T-helper 2 cell treated with Interferon-gamma antibody and Interleukin-4, amounts not matched to agents 100 ng/mL and 5 ng/mL, for 36 hours (primary cell): ENCODE results near the gene EMC8. TPM values are rescaled to one million over a fixed set of nuclear protein-coding genes. Genes with fewer than 3 reads are reported as not detected.
"Not testable (repeated sequence)": the region's sequence is repeated elsewhere in the genome, so short reads cannot be mapped to it uniquely, and the experiment has no call there.

Source experiments
- intact Hi-C: fragments of 100-400 bp; cut with micrococcal nuclease; formaldehyde crosslinking; loops from one replicate; pipeline ENCODE4 v1.15.1; 2023
- total RNA-seq: library from RNA; stranded (reverse); gene quantifications from 2 replicates; pipeline ENCODE4 v1.2.3, GENCODE V29; 2022

EMC8 gene
- total RNA-seq, 1 donor from 2014 or later: 30.9 TPM

DNA sequence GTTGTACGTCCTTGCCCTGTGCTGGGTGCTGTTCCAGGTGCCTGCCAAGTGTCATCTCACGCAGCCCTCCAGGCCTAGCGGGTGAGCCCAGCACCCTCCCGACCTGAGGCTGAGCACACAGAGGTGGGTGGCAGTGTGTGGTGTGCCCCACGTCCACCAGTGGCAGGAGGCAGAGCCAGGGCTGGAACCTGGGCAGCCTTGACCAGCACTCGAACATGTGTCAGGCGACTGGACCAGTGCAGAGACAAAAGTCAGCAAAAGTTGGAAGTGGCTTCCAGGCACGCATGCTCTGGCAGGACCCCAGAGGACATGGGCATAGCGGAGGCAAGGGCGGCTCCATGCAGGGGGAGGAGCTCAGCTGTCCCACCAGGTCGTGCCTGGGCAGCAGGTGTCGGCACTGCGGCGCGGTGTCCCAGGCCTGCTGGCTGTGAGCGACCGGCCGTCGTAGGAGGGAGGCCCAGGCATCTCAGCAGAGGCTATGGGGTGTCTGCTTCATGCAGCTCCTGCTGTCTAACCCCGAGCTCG lies 35.9 kb upstream of the EMC8 start:
- intact Hi-C loops: no loop called here

GRCh38 chr16:85834741-85835140 lies 35.4 kb upstream of the EMC8 start:
- intact Hi-C loops: no loop called here

DNA sequence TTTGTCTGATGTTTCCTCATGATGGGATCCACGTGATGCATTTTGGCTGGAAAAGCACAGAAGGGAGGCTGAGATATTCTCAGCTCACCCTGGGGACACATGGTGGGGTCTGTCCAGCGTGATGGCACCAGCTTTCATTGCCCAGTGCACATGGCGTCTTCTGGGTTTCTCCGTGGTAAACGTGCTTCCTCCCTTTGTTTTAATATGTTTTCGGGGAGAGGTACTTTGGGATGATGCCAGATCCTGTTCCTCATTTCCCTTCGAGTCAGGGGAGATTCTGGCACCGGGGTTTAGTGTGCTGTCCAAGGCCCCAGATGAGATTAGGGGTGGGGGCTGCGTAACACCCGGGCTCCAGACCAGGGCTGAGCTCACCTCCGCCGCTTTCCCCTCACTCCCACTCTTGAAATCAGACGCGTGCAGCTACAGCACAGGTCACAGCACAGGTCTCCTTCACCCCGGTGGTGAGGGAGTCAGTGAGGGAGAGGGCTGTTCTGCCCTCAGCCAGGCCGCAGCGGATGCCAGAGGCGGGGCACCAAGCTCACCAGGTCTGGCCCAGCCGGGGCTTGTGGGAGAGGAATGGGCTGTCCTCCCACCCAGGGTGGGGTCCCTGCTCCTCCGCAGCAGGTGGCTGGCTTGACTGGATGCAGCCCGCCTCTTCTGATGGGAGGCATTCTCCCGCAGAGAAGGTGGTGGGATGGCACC lies 34.0 kb upstream of the EMC8 start:
- intact Hi-C loops: no loop called here

- intact Hi-C loops: no loop called here
Measured at GRCh38 chr16:85832570-85833218, 33.4 kb upstream of the EMC8 start.

- intact Hi-C loops: no loop called here
Measured at GRCh38 chr16:85830821-85831220, 31.5 kb upstream of the EMC8 start.

DNA sequence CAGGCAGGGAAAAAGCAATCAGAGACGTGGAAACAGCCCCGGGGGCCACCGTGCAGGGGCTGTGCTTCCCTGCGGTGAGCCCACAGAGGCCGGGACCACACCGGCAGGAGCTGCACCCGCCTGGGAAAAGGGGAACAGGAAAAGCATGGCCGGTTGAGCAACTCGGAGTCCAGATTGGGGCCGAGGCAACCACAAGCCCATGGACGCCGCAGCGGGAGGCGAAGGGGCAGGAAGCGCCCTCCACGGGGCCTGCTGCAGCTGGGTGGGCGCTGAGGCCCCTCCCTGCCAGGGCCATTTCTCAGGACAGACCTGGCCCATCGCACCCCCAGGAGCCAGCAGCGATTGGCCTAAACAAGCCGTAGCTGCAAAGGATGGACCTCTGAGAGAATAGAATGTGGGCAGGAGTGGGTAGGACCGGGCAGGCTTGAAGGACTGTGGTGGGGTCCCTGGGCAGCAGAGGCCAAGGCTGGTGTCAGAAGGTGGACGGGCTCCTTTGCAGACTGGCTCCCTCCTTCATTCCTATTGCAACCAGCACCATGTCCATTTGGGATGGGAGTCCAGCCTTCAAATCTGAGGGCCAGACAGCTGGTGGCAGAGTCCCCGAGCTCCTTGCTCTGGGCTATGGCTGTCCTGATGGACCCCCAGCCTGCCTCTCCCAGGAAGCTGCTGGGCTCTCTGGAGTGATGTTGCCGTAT lies 30.6 kb upstream of the EMC8 start:
- intact Hi-C loops: loop anchor here (10.0 kb wide), 1 partner anchor 365 kb away; no protein-coding TSS in a partner anchor

DNA sequence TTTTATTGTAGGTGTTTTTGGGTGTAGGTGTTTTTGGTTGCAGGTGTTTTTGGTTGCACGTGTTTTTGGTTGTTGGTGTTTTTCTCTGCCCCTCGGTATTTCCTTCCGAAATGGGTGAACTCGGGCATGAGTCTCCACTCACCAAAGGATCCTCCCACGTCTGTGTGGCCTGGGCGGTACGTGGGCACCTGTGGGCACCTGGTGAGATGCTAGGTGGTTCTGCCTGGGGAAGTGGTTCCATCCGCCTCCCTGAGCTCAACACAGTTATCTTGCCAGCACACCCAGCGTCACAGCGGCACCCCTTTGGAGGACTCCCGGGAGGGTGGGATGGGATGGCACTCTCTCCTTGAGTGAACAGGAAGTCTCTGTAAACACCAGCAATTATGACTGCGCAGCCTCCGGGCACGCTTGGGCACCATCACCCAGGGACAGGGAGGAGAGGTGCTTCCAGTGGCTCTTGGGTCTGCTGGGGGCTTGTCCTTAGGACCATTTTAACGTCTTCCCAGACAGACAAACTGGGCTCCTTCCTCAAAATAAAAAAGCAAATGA lies 29.9 kb upstream of the EMC8 start:
- intact Hi-C loops: loop anchor here (10.0 kb wide), 1 partner anchor 366 kb away; no protein-coding TSS in a partner anchor

GRCh38 chr16:85828166-85828565 lies 28.8 kb upstream of the EMC8 start:
- intact Hi-C loops: loop anchor here (10.0 kb wide), 1 partner anchor 367 kb away; no protein-coding TSS in a partner anchor

DNA sequence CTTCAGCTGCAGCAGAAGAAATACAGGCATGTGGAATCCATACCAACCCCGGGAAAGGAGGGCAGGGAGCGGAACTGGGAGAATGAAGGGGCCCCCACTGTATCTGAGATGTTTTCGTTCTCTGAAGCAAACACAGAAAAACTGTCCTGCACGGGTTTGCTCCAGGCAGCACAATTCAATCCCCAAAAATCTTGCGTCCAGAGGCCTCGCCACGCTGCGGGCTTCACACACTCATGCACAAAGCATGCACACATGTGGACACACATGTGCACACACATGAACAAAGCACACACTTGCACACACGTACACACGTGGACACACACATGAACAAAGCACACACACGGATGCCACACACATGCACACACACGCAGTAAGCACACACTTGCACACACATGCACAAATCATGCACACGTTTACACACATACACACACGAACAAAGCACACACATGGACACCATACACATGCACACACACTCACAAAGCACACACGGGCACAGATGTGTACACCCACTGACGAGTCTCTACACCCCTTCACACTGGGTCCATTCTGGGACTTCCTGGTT lies 27.4 kb upstream of the EMC8 start:
- intact Hi-C loops: loop anchor here (10.0 kb wide), 1 partner anchor 368 kb away; no protein-coding TSS in a partner anchor

- intact Hi-C loops: loop anchor here (10.0 kb wide), 1 partner anchor 369 kb away; no protein-coding TSS in a partner anchor
Measured at GRCh38 chr16:85825326-85825725, 26.0 kb upstream of the EMC8 start.

DNA sequence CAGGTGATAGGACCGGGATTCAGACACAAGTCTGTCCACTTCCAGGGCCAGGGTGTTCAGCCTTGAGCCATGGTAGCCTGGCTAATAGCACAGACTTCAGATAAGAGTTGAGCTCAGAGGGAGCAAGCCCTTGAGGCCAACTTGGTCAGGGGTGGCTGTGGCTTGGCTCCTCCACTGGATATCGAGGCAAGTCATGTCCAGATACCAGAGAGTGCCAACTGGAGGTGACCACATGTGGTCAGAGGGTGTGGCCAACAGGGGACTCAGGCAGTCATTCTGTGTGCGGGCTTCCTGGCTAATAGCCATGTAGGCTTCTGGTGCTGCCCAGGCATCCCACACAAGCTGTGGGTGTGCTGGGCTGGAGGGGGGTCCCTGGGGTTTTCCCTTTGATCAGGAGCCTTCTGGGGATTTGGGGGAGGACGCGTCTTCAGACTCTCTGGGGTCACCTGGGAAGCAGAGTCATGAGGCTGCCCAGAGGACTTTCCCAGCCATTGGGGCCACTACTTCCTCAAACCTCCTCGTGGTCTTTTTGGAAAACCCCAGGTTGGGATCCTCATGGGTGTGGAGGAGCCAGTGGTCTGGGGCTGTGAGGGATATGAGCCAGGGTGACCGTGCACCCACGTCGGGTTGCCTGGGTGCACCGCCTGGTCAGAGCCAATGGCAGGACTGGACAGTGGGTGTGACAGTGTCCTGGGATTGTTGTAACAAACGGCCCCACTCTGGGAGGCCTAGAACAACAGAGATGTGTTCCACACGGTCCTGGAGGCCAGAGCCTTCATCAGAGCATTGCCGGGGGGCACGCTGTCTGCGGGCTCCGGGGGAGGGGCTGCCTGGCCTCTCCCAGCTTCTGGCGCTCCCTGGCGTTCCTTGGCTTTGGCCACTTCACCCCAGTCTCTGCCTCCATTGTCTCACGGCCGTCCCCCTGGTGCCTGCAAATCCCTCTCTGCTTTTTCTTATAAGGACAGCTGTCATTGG lies 25.1 kb upstream of the EMC8 start:
- intact Hi-C loops: loop anchor here (10.0 kb wide), 1 partner anchor 370 kb away; no protein-coding TSS in a partner anchor

DNA sequence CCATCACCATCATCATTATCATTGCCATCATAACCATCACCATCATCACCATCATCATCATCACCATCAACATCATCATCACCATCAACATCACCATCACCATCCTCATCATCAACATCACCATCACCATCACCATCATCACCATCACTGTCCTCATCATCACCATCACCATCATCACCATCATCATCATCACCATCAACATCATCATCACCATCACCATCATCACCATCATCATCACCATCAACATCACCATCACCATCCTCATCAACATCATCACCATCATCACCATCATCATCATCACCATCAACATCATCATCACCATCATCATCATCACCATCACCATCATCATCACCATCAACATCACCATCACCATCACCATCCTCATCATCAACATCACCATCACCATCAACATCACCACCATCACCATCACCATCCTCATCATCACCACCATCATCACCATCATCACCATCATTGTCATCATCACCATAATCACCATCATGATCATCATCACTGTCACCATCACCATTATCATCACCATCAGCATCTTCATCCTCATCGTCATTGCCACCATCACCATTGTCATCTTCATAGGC lies 24.1 kb upstream of the EMC8 start:
- intact Hi-C loops: loop anchor here (10.0 kb wide), 1 partner anchor 371 kb away; no protein-coding TSS in a partner anchor

DNA sequence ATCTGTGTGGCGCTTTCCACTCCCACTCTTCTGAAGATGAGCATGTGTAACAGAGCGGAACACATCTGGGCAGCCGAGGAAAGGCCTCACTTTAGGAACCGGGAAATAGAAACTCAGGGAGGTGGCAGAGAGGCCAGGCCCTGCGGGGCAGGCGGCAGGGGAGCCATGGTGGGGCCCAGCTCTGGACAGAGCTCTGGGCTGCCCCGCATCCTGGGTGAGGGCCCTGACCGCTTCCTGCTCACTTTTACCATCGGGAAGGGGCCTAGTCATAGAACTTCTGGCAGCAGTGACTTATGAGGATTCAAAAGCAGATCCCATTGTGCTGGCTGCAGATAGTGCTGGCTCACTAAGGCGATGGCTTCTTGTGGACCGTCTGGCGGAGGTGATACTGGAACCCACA lies 22.8 kb upstream of the EMC8 start:
- intact Hi-C loops: loop anchor here (10.0 kb wide), 1 partner anchor 373 kb away; no protein-coding TSS in a partner anchor

GRCh38 chr16:85821390-85822135 lies 22.2 kb upstream of the EMC8 start:
- intact Hi-C loops: loop anchor here (1.0 to 10.0 kb wide), 3 partner anchors 166 to 373 kb away; no protein-coding TSS in a partner anchor

GRCh38 chr16:85820604-85821372 lies 21.4 kb upstream of the EMC8 start:
- intact Hi-C loops: loop anchor here (1.0 to 10.0 kb wide), 3 partner anchors 167 to 374 kb away; no protein-coding TSS in a partner anchor

- intact Hi-C loops: loop anchor here (10.0 kb wide), 1 partner anchor 375 kb away; no protein-coding TSS in a partner anchor
Measured at GRCh38 chr16:85819771-85820170, 20.4 kb upstream of the EMC8 start.

DNA sequence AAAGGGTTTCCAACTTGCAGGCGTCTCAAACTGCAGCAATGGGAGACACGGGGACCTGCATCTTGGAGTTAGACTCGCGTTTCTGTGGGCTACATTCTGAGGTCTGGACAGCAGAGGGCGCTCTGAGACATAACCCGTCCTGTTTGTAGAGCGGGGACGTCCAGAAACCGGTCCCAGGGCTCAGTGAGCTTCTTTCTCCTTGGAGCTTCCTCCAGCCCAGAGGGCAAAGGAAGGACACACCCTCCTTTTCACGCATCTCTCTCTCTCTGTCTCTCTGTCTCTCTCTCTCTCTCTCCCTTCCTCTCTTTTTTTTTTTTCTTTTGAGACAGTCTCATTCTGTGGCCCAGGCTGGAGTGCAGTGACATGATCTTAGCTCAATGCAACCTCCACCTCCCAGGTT lies 19.9 kb upstream of the EMC8 start:
- intact Hi-C loops: no loop called here

DNA sequence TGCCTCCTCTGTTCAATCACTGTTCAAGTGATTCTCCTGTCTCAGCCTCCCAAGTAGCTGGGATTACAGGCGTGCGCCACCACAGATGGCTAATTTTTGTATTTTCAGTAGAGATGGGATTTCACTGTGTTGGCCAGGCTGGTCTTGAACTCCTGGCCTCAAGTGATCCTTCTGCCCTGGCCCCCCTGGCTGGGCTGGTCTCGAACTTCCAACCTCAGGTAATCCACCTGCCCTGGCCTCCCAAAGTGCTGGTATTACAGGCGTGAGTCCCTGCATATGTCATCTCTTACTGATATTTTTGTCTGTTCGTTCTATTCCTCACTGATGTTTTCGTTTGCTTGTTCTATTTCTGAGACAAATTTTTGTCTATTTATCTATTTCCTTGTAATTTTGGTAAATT lies 17.9 kb upstream of the EMC8 start:
- intact Hi-C loops: not testable (repeated sequence)
